Tibial nerve (tissue), 4 donors: ENCODE results near the gene ATP8A2. TPM values are rescaled to one million over a fixed set of nuclear protein-coding genes. Genes with fewer than 3 reads are reported as not detected.

Source experiments
- DNase-seq, 2 donors: peaks; one replicate each; pipeline ENCODE4 v3.0.0-alpha.2; 2019; ENCODE audit warnings: low spot score in 2 of 2
- H3K27ac ChIP-seq, 4 donors: fragments of 200-600 bp; sonication (generic) in 3 of 4; one replicate each; pipeline ENCODE4 v1.5.1; 2017 to 2019; ENCODE audit warnings: mild to moderate bottlenecking in 1 of 4
- H3K27me3 ChIP-seq, 2 donors: fragments of 200-600 bp; sonication (generic) in 1 of 2; one replicate each; pipeline versions ENCODE4 v1.5.1 to v1.6.0; 2017 to 2019
- H3K36me3 ChIP-seq, 3 donors: fragments of 200-600 bp; sonication (generic); one replicate each; pipeline ENCODE4 v1.5.1; 2018 to 2019
- H3K4me1 ChIP-seq, 4 donors: fragments of 200-600 bp; sonication (generic) in 3 of 4; one replicate each; pipeline ENCODE4 v1.5.1; 2017 to 2019
- H3K4me3 ChIP-seq, 4 donors: fragments of 200-600 bp; sonication (generic) in 3 of 4; one replicate each; pipeline ENCODE4 v1.5.1; 2017 to 2019; ENCODE audit warnings: mild to moderate bottlenecking in 1 of 4, moderate library complexity in 1 of 4
- H3K9me3 ChIP-seq, 4 donors: fragments of 200-600 bp; sonication (generic) in 3 of 4; one replicate each; pipeline ENCODE4 v1.5.1; 2017 to 2019
- EP300 ChIP-seq, 2 donors: sonication (generic); formaldehyde crosslinking; IDR thresholded peaks; one replicate each; pipeline ENCODE4 v1.6.1; 2017; ENCODE audit warnings: antibody characterized with exemption in 2 of 2, mild to moderate bottlenecking in 1 of 2
- POLR2A ChIP-seq, 2 donors: fragments of 450-650 bp; IDR thresholded peaks; one replicate each; pipeline ENCODE4 v1.6.1; 2017; ENCODE audit warnings: antibody characterized with exemption in 2 of 2, mild to moderate bottlenecking in 2 of 2, moderate library complexity in 2 of 2
- WGBS, 2 donors: methylation state at CpG; one replicate each; pipeline ENCODE4 v1.1.5; 2018; 5-methylcytosine and 5-hydroxymethylcytosine counted together
- total RNA-seq, 4 donors: library from RNA; depleted of rRNA; stranded (reverse); fragments of >200 nt; gene quantifications; one replicate each; pipeline ENCODE4 v1.1.0, GENCODE V29; 2016
- TF ChIP-seq, protein P1 (sequence below), 5 experiments: fragments of 200-600 bp in 3 of 5; fragments of 450-650 bp in 2 of 5; sonication (generic) in 3 of 5; IDR thresholded peaks; one replicate each; pipeline ENCODE4 v1.5.1; 2016 to 2019; ENCODE audit warnings: antibody characterized with exemption in 5 of 5, mild to moderate bottlenecking in 3 of 5, moderate library complexity in 2 of 5

ATP8A2 gene
- total RNA-seq, 4 donors from 2014 or later = 0.30 to 1.7 (median 0.61) TPM

DNA sequence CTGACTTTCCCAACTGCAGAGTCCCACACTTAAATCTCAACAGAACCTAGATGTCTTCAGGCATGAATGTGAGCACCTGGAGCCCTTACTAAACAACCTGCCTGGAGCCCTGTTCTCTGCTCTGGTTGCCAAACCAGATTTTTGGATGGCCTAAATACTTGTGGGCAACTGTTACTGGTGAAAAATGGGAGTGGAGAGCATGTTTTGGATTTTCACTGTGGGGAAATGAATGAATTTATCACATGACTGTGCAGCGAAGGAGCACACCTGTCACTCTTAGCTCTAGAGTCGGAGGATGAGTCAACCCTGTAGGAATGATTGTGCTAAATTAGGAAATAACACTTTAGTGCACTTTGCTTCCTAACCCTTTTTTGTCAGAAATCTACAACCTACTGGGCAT, 649.7 kb downstream of the ATP8A2 start:
- no peak for DNase-seq
- no peaks in the 10 kb centered on the region for H3K27me3 ChIP-seq
- TF ChIP-seq EP300 (IDR thresholded peaks at IDR 0.05) (no peak), POLR2A (IDR thresholded peaks at IDR 0.05) (no peak)
- TF ChIP-seq, protein P1, sequence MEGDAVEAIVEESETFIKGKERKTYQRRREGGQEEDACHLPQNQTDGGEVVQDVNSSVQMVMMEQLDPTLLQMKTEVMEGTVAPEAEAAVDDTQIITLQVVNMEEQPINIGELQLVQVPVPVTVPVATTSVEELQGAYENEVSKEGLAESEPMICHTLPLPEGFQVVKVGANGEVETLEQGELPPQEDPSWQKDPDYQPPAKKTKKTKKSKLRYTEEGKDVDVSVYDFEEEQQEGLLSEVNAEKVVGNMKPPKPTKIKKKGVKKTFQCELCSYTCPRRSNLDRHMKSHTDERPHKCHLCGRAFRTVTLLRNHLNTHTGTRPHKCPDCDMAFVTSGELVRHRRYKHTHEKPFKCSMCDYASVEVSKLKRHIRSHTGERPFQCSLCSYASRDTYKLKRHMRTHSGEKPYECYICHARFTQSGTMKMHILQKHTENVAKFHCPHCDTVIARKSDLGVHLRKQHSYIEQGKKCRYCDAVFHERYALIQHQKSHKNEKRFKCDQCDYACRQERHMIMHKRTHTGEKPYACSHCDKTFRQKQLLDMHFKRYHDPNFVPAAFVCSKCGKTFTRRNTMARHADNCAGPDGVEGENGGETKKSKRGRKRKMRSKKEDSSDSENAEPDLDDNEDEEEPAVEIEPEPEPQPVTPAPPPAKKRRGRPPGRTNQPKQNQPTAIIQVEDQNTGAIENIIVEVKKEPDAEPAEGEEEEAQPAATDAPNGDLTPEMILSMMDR (IDR thresholded peaks at IDR 0.05) = no peak
- no peaks in the 10 kb centered on the region for H3K9me3 ChIP-seq
- WGBS, 2 donors = 82 to 83% methylated on average over 2 of the region's 2 CpGs
- H3K36me3 ChIP-seq = no peaks in the 10 kb centered on the region
- peaks cover 0 to 13% (median 0%) of the 10 kb centered on the region in 4 donors for H3K4me1 ChIP-seq
- H3K27ac ChIP-seq = no peak overlapping the region
- no peak overlapping the region for H3K4me3 ChIP-seq

- Histone ChIP-seq H3K4me3 (no peak overlapping the region), H3K27me3 (no peaks in the 10 kb centered on the region), H3K9me3 (no peaks in the 10 kb centered on the region), H3K36me3 (no peaks in the 10 kb centered on the region), H3K4me1 (peaks cover 0 to 11% (median 0%) of the 10 kb centered on the region in 4 donors), H3K27ac (no peak overlapping the region)
- 89% methylated on average over 3 of the region's 3 CpGs for WGBS, 2 donors
- no peak for TF ChIP-seq EP300 (IDR thresholded peaks at IDR 0.05)
- no peak for TF ChIP-seq POLR2A (IDR thresholded peaks at IDR 0.05)
- TF ChIP-seq, protein P1 (IDR thresholded peaks at IDR 0.05) = no peak
- DNase-seq = no peak
Measured at GRCh38 chr13:26021956-26022355, 650.2 kb downstream of the ATP8A2 start.

DNA sequence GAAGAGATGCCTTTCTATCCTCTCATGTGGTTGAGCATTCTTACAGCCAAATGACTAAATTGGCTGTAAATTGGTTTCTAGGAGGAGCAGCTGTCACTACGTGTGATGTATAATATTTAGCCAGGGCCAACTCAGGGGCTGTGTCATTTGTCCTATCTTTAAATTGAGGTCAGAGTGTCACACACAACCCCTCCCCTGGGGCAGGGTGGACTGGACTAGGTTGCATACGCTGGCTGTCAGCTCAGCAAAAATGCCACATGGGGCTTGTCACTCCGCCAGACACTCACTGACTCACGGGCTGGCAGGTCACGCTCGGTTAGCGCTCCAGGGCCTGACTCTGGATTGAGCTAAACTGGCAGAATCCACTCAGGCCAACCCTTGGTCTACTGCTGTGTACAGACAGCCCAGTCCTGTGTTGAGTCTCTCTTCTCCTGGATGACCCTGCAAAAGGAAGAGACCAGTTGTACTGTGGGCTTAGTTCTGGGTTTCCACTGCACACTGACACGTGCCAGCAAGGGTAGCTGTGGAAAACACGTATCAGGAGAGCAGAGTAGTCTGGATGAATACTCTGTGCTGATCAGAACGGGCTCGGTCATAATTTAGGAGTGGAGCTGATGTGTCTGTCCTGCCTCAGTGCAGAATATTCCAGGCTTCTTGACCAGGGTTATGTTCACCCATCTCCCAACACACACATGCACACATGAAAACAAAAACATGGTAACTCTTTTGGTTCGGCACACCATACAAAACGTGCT, 650.9 kb downstream of the ATP8A2 start:
- Histone ChIP-seq H3K4me1 (peaks cover 0 to 3% (median 0%) of the 10 kb centered on the region in 4 donors), H3K36me3 (no peaks in the 10 kb centered on the region), H3K27me3 (no peaks in the 10 kb centered on the region), H3K27ac (no peak overlapping the region), H3K9me3 (no peaks in the 10 kb centered on the region), H3K4me3 (no peak overlapping the region)
- no peak for TF ChIP-seq EP300 (IDR thresholded peaks at IDR 0.05)
- no peak for TF ChIP-seq POLR2A (IDR thresholded peaks at IDR 0.05)
- TF ChIP-seq, protein P1 (IDR thresholded peaks at IDR 0.05) = no peak
- WGBS, 2 donors = 48 to 57% methylated on average over 13 of the region's 13 CpGs
- no peak for DNase-seq

DNA sequence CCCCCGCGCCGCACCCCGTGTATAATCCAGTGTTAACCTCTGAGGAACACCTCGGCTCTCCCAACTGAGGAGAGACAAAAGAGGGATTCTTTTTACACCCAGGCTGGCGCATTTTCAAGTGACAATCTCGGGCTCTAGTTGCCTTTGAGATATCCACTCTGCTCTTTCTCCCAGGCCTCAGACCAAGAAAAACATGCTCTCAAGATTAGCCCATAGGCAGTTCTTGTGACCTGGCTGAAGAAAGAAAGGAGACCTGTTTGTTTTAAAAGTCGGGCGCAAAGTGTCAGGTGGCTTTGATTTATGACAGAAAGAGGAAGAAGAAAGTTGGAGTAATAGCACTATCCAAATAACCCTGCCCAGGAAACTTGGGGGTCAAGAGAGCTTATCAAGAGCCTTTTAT, 652.8 kb downstream of the ATP8A2 start:
- DNase-seq = no peak

GRCh38 chr13:26025196-26025595, 653.4 kb downstream of the ATP8A2 start:
- H3K27me3 ChIP-seq = no peaks in the 10 kb centered on the region
- no peak for TF ChIP-seq EP300 (IDR thresholded peaks at IDR 0.05)
- TF ChIP-seq, protein P1 (IDR thresholded peaks at IDR 0.05) = no peak
- no peak for TF ChIP-seq POLR2A (IDR thresholded peaks at IDR 0.05)

More for the DNA sequence above, 652.8 kb downstream of the ATP8A2 start:
- no peaks in the 10 kb centered on the region for H3K27me3 ChIP-seq
- H3K36me3 ChIP-seq = no peaks in the 10 kb centered on the region
- TF ChIP-seq, protein P1 (IDR thresholded peaks at IDR 0.05) = no peak
- TF ChIP-seq EP300 (IDR thresholded peaks at IDR 0.05) = no peak
- TF ChIP-seq POLR2A (IDR thresholded peaks at IDR 0.05) = no peak
- peaks cover 0 to 3% (median 0%) of the 10 kb centered on the region in 4 donors for H3K4me1 ChIP-seq
- H3K9me3 ChIP-seq = no peaks in the 10 kb centered on the region
- 55 to 56% methylated on average over 9 of the region's 9 CpGs for WGBS, 2 donors
- no peak overlapping the region for H3K4me3 ChIP-seq
- H3K27ac ChIP-seq = no peak overlapping the region

More at GRCh38 chr13:26025196-26025595, 653.4 kb downstream of the ATP8A2 start:
- H3K36me3 ChIP-seq = no peaks in the 10 kb centered on the region
- H3K9me3 ChIP-seq = no peaks in the 10 kb centered on the region
- H3K4me1 ChIP-seq = peaks cover 0 to 3% (median 0%) of the 10 kb centered on the region in 4 donors
- 55 to 75% methylated on average over 12 of the region's 12 CpGs for WGBS, 2 donors
- H3K4me3 ChIP-seq = no peak overlapping the region
- no peak overlapping the region for H3K27ac ChIP-seq
- DNase-seq = no peak
